ENCODE results near the gene LGALS4.

LGALS4 gene

DNA sequence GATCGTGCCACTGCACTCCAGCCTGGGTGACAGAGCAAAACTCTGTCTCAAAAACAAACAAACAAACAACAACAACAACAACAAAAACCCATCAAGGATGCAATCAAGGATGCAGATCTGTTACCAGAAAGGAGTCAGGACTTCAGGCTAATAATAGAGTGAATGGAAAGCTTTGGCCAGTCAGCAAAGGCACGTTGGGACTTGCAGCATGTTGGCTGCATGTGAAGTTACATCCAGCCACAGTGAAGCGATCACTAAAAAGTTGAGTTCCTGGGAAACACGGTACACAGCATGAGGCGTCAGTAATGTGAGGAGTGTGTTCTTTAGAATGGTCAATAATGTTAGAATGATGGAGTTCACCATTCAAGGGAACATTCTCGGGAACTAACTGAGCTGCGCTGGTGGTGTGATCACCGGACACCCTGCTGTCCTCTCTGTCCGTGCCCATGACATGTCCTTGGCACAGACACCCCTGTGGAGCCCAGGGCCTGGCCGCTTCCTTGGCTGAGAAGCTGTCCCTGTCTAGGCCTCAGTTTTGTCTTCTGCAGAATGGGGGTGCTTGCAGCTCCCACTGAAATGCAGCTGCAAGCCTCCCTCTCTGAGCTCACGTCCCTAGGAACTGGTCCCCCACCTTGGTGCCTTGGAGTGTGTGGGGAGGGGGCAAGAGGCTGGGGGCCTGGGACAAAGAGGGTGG is 26.0 kb downstream of the LGALS4 start:
- no peak for TF ChIP-seq FOXM1 (IDR thresholded peaks at IDR 0.05; ENCODE audit: borderline replicate concordance, low read depth)
- no peak for TF ChIP-seq EP300 (IDR thresholded peaks at IDR 0.05; ENCODE audit: borderline replicate concordance)
- TF ChIP-seq TEAD4 (IDR thresholded peaks at IDR 0.05) = no peak
- TF ChIP-seq, protein P1, sequence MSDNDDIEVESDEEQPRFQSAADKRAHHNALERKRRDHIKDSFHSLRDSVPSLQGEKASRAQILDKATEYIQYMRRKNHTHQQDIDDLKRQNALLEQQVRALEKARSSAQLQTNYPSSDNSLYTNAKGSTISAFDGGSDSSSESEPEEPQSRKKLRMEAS (IDR thresholded peaks at IDR 0.05) = no peak
- no peak for TF ChIP-seq NFIC (IDR thresholded peaks at IDR 0.05)

DNA sequence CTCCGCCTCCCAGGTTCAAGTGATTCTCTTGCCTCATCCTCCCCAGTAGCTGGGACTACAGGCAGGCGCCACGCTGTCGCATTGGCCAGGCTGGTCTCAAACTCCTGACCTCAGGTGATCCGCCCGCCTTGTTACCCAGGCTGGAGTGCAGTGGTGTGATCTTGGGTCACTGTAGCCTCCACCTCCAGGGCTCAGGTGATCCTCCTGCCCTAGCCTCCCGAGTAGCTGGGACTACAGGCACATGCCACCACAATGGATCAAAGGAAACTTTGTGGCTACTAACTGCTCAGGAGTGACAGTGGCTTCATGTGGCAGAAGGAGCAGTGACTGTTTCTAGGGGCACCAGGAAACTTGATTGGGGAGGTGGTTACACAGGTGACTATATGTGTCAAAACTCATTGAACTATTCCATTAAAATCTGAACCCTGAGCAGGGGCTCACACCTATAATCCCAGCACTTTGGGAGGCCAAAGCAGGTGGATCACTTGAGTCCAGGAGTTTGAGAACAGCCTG is 27.5 kb downstream of the LGALS4 start:
- TF ChIP-seq, protein P2, sequence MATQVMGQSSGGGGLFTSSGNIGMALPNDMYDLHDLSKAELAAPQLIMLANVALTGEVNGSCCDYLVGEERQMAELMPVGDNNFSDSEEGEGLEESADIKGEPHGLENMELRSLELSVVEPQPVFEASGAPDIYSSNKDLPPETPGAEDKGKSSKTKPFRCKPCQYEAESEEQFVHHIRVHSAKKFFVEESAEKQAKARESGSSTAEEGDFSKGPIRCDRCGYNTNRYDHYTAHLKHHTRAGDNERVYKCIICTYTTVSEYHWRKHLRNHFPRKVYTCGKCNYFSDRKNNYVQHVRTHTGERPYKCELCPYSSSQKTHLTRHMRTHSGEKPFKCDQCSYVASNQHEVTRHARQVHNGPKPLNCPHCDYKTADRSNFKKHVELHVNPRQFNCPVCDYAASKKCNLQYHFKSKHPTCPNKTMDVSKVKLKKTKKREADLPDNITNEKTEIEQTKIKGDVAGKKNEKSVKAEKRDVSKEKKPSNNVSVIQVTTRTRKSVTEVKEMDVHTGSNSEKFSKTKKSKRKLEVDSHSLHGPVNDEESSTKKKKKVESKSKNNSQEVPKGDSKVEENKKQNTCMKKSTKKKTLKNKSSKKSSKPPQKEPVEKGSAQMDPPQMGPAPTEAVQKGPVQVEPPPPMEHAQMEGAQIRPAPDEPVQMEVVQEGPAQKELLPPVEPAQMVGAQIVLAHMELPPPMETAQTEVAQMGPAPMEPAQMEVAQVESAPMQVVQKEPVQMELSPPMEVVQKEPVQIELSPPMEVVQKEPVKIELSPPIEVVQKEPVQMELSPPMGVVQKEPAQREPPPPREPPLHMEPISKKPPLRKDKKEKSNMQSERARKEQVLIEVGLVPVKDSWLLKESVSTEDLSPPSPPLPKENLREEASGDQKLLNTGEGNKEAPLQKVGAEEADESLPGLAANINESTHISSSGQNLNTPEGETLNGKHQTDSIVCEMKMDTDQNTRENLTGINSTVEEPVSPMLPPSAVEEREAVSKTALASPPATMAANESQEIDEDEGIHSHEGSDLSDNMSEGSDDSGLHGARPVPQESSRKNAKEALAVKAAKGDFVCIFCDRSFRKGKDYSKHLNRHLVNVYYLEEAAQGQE (IDR thresholded peaks at IDR 0.05; ENCODE audit: low read depth) = no peak
- TF ChIP-seq YY1 (IDR thresholded peaks at IDR 0.05; ENCODE audit: low read depth) = no peak
- TF ChIP-seq TAF1 (IDR thresholded peaks at IDR 0.05; ENCODE audit: low read depth) = no peak

DNA sequence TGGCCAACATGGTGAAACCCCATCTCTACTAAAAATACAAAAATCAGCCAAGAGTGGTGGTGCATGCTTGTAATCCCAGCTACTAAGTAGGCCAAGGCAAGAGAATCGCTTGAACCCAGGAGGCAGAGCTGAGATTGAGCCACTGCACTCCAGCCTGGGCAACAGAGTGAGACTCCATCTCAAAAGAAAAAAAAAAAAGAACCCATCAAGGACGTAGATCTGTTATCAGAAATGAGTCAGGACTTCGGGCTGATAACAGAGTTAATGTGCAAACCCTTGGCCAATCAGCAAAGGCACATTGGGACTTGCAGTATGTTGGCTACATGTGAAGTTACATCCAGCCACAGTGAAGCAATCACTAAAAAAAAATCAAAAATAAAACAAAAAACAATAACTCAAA is 28.5 kb downstream of the LGALS4 start:
- TF ChIP-seq EP300 (IDR thresholded peaks at IDR 0.05; ENCODE audit: borderline replicate concordance) = no peak
- no peak for TF ChIP-seq TAF1 (IDR thresholded peaks at IDR 0.05; ENCODE audit: low read depth)
- TF ChIP-seq, protein P1 (IDR thresholded peaks at IDR 0.05) = no peak

DNA sequence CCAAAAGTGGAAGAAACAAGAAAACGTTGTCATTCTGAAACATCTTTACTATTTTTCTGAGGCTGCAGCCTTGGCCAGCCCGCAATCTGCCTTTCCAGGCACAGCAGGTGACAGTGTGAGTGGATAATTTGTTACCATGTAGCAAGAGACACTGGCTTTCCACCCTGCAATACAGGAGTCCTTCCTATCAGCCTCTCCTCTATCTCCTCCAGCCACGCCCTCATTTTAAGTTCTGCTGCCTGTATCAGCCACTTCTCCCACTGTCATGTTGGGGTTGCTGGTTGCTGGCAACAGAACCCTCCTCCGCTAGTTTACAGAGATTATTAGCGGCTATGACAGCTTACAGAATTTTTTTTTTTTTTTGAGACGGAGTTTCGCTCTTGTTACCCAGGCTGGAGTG is 31.7 kb downstream of the LGALS4 start:
- no peak for TF ChIP-seq TCF12 (IDR thresholded peaks at IDR 0.05; ENCODE audit: low read depth)
- no peak for TF ChIP-seq CREB1 (IDR thresholded peaks at IDR 0.05; ENCODE audit: low read depth)
- no peak for TF ChIP-seq FOXM1 (IDR thresholded peaks at IDR 0.05; ENCODE audit: borderline replicate concordance, low read depth)
- TF ChIP-seq, protein P3, sequence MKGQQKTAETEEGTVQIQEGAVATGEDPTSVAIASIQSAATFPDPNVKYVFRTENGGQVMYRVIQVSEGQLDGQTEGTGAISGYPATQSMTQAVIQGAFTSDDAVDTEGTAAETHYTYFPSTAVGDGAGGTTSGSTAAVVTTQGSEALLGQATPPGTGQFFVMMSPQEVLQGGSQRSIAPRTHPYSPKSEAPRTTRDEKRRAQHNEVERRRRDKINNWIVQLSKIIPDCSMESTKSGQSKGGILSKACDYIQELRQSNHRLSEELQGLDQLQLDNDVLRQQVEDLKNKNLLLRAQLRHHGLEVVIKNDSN (IDR thresholded peaks at IDR 0.05) = no peak
- TF ChIP-seq CEBPB (IDR thresholded peaks at IDR 0.05) = no peak
- no peak for TF ChIP-seq RAD21 (IDR thresholded peaks at IDR 0.05; ENCODE audit: low read depth)
- no peak for TF ChIP-seq EGR1 (IDR thresholded peaks at IDR 0.05)
- TF ChIP-seq TEAD4 (IDR thresholded peaks at IDR 0.05) = no peak
- TF ChIP-seq, protein P1 (IDR thresholded peaks at IDR 0.05) = no peak
- TF ChIP-seq YY1 (IDR thresholded peaks at IDR 0.05; ENCODE audit: low read depth) = no peak
- TF ChIP-seq ZBTB7A (IDR thresholded peaks at IDR 0.05; ENCODE audit: low read depth) = no peak
- TF ChIP-seq, protein P2 (IDR thresholded peaks at IDR 0.05; ENCODE audit: low read depth) = no peak
- TF ChIP-seq EP300 (IDR thresholded peaks at IDR 0.05; ENCODE audit: borderline replicate concordance) = no peak
- TF ChIP-seq NFIC (IDR thresholded peaks at IDR 0.05) = no peak
- TF ChIP-seq TAF1 (IDR thresholded peaks at IDR 0.05; ENCODE audit: low read depth) = no peak

DNA sequence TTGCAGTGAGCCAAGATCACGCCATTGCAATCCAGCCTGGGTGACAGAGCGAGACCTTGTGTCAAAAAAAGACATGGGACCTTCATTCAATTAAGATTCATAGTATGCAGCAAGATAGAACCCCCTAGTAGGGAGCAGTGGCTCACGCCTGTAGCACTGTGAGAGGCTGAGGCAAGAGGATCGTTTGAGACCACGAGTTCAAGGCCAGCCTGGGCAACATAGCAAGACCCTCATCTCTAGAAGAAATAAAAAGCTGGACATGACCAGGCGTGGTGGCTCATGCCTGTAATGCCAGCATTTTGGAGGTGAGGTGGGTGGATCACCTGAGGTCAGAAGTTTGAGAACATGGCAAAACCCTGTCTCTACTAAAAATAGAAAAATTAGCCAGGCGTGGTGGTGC is 32.3 kb downstream of the LGALS4 start:
- TF ChIP-seq EGR1 (IDR thresholded peaks at IDR 0.05) (no peak), ZBTB7A (IDR thresholded peaks at IDR 0.05; ENCODE audit: low read depth) (no peak)
- TF ChIP-seq, protein P2 (IDR thresholded peaks at IDR 0.05; ENCODE audit: low read depth) = no peak
